GM21515 (cell line): ENCODE data around the gene SIGLEC7.

Experiments used
- ATAC-seq: cut with Tn5 transposase; IDR thresholded peaks from one replicate; pipeline ENCODE4 v1.9.1; 2021; ENCODE audit not compliant: unreplicated experiment

Gene SIGLEC7

GRCh38 chr19:51116736-51117286 lies 25.3 kb upstream of the SIGLEC7 start:
- no peak for ATAC-seq

- no peak for ATAC-seq
Measured at GRCh38 chr19:51119101-51119500, 23.0 kb upstream of the SIGLEC7 start.

- no peak for ATAC-seq
Measured at GRCh38 chr19:51119611-51120010, 22.5 kb upstream of the SIGLEC7 start.

GRCh38 chr19:51120160-51120559 lies 21.9 kb upstream of the SIGLEC7 start:
- no peak for ATAC-seq

- ATAC-seq: no peak
Measured at GRCh38 chr19:51121257-51121656, 20.8 kb upstream of the SIGLEC7 start.

GRCh38 chr19:51122112-51122981 lies 19.8 kb upstream of the SIGLEC7 start:
- no peak for ATAC-seq

- ATAC-seq: no peak
Measured at GRCh38 chr19:51123381-51123800, 18.7 kb upstream of the SIGLEC7 start.

GRCh38 chr19:51123802-51124201 lies 18.3 kb upstream of the SIGLEC7 start:
- no peak for ATAC-seq

- ATAC-seq: no peak
Measured at GRCh38 chr19:51124216-51124615, 17.9 kb upstream of the SIGLEC7 start.

GRCh38 chr19:51124729-51125128 lies 17.4 kb upstream of the SIGLEC7 start, which contains the start of gene SIGLEC9:
TSS of gene SIGLEC9 (plus strand) at chr19:51124906. CDS start at chr19:51124975, 69 bp downstream.
- ATAC-seq: no peak

- no peak for ATAC-seq
Measured at GRCh38 chr19:51125421-51126075, 16.6 kb upstream of the SIGLEC7 start.

GRCh38 chr19:51127032-51127431 lies 15.1 kb upstream of the SIGLEC7 start:
- ATAC-seq: no peak

GRCh38 chr19:51127755-51128154 lies 14.3 kb upstream of the SIGLEC7 start:
- no peak for ATAC-seq

- no peak for ATAC-seq
Measured at GRCh38 chr19:51128227-51128626, 13.9 kb upstream of the SIGLEC7 start.

GRCh38 chr19:51129716-51130115 lies 12.4 kb upstream of the SIGLEC7 start:
- no peak for ATAC-seq

- no peak for ATAC-seq
Measured at GRCh38 chr19:51131780-51132680, 10.1 kb upstream of the SIGLEC7 start.

- no peak for ATAC-seq
Measured at GRCh38 chr19:51135004-51135403, 7.1 kb upstream of the SIGLEC7 start.

GRCh38 chr19:51135986-51136762 lies 5.9 kb upstream of the SIGLEC7 start:
- no peak for ATAC-seq

GRCh38 chr19:51136851-51137551 lies 5.1 kb upstream of the SIGLEC7 start:
- no peak for ATAC-seq
